Neural progenitor cell (in vitro differentiated cells): ENCODE results near the gene TEKT2. TPM values are rescaled to one million over a fixed set of nuclear protein-coding genes. Genes with fewer than 3 reads are reported as not detected.
A peak's percentile ranks its signal among the peaks of the same experiment; 100 is the strongest.

Experiments used
- DNase-seq: peaks from one replicate; pipeline ENCODE4 v3.0.0-alpha.2; 2016; ENCODE audit warnings: low spot score
- H2AFZ ChIP-seq: fragments of 200-600 bp; sonication (generic); replicated peaks from 2 replicates; pipeline ENCODE4 v1.6.1; 2016; ENCODE audit warnings: antibody characterized with exemption
- H3F3A ChIP-seq: fragments of 200-600 bp; sonication (generic); 2 replicates; pipeline ENCODE4 v1.6.1; 2016; ENCODE audit warnings: antibody characterized with exemption, low read depth
- H3K27ac ChIP-seq: fragments of 200-600 bp; sonication (generic); 2 replicates; pipeline ENCODE4 v1.5.1; 2016; ENCODE audit warnings: mild to moderate bottlenecking
- H3K27me3 ChIP-seq: fragments of 200-600 bp; sonication (generic); 2 replicates; pipeline ENCODE4 v1.6.1; 2016; ENCODE audit warnings: mild to moderate bottlenecking, moderate library complexity
- H3K36me3 ChIP-seq: fragments of 200-600 bp; sonication (generic); 2 replicates; pipeline ENCODE4 v1.5.1; 2016
- H3K4me1 ChIP-seq: fragments of 200-600 bp; sonication (generic); 2 replicates; pipeline ENCODE4 v1.6.1; 2016; ENCODE audit warnings: mixed run types
- H3K4me2 ChIP-seq: fragments of 200-600 bp; sonication (generic); 2 replicates; pipeline ENCODE4 v1.6.1; 2016
- H3K4me3 ChIP-seq: fragments of 200-600 bp; sonication (generic); 2 replicates; pipeline ENCODE4 v1.5.1; 2016
- H3K79me2 ChIP-seq: fragments of 200-600 bp; sonication (generic); 2 replicates; pipeline ENCODE4 v1.6.1; 2016; ENCODE audit warnings: low read depth
- H3K9ac ChIP-seq: fragments of 200-600 bp; sonication (generic); 2 replicates; pipeline ENCODE4 v1.6.1; 2016
- H3K9me3 ChIP-seq: fragments of 200-600 bp; sonication (generic); 2 replicates; pipeline ENCODE4 v1.5.1; 2016; ENCODE audit warnings: low read depth
- H4K20me1 ChIP-seq: fragments of 200-600 bp; sonication (generic); 2 replicates; pipeline ENCODE4 v1.6.1; 2016; ENCODE audit warnings: low read depth
- H3K27ac Mint-ChIP-seq: 3 replicates; pipeline ENCODE4 v1.8.0; 2021; ENCODE audit warnings: mixed read lengths
- H3K27me3 Mint-ChIP-seq: 2 replicates; pipeline ENCODE4 v1.8.0; 2022; ENCODE audit warnings: low read depth, mild to moderate bottlenecking, inconsistent platforms, moderate library complexity, mixed read lengths; ENCODE audit not compliant: insufficient read depth
- H3K36me3 Mint-ChIP-seq: 3 replicates; pipeline ENCODE4 v1.8.0; 2021; ENCODE audit warnings: mixed read lengths
- H3K4me1 Mint-ChIP-seq: 3 replicates; pipeline ENCODE4 v1.8.0; 2021; ENCODE audit warnings: mixed read lengths
- H3K4me3 Mint-ChIP-seq: 3 replicates; pipeline ENCODE4 v1.8.0; 2021; ENCODE audit warnings: mild to moderate bottlenecking, moderate library complexity, mixed read lengths
- H3K9me3 Mint-ChIP-seq: 3 replicates; pipeline ENCODE4 v1.8.0; 2020; ENCODE audit warnings: mixed read lengths
- CTCF ChIP-seq: fragments of 200-600 bp; sonication (generic); IDR thresholded peaks from 2 replicates; pipeline ENCODE4 v1.5.1; 2017; ENCODE audit warnings: antibody characterized with exemption, mild to moderate bottlenecking
- EZH2 ChIP-seq: fragments of 200-600 bp; sonication (generic); IDR thresholded peaks from 2 replicates; pipeline ENCODE4 v1.6.1; 2017; ENCODE audit warnings: antibody characterized with exemption, mild to moderate bottlenecking, moderate library complexity
- EZH2phosphoT487 ChIP-seq: fragments of 200-600 bp; sonication (generic); IDR thresholded peaks from 2 replicates; pipeline ENCODE4 v1.6.1; 2017; ENCODE audit warnings: antibody characterized with exemption
- total RNA-seq: library from RNA; depleted of rRNA; stranded (reverse); fragments of >200 nt; gene quantifications from 2 replicates; pipeline ENCODE4 v1.2.3, GENCODE V29; 2015; ENCODE audit warnings: low replicate concordance

The TEKT2 gene
- 2.7 and 7.4 TPM in 2 replicates for total RNA-seq

- Histone ChIP-seq H3K9ac (peak within 1 kb of the TSS; percentile 27), H3K27ac (no peak within 1 kb of the TSS), H3K79me2 (peaks cover under 1% of the 10 kb centered on the region), H3K9me3 (no peaks in the 10 kb centered on the region), H4K20me1 (no peaks in the 10 kb centered on the region), H3K4me2 (peak within 1 kb of the TSS; percentile 97), H3F3A (peaks cover 13% of the 10 kb centered on the region), H3K4me1 (peaks cover 9% of the 10 kb centered on the region), H3K4me3 (peak within 1 kb of the TSS; percentile 83), H2AFZ (peak within 1 kb of the TSS; percentile 87), H3K27me3 (no peaks in the 10 kb centered on the region), H3K36me3 (no peaks in the 10 kb centered on the region)
- TF ChIP-seq EZH2 = no peak
- TF ChIP-seq CTCF = peak; percentile 5
- DNase-seq = peak; percentile 96
- peaks cover 8% of the 10 kb centered on the region for H3K36me3 Mint-ChIP-seq
- H3K27ac Mint-ChIP-seq = peak within 1 kb of the TSS; percentile 91
- H3K4me1 Mint-ChIP-seq = peaks cover 39% of the 10 kb centered on the region
- peaks cover 6% of the 10 kb centered on the region for H3K27me3 Mint-ChIP-seq
- H3K9me3 Mint-ChIP-seq = peaks cover 2% of the 10 kb centered on the region
- H3K4me3 Mint-ChIP-seq = peak within 1 kb of the TSS; percentile 87
Observed at GRCh38 chr1:36083635-36084496, at the start of gene TEKT2. Gene TEKT2 (plus strand): TSS chr1:36084094. CDS start chr1:36084922, 828 bp downstream.

GRCh38 chr1:36034692-36035091 is 49.2 kb upstream of the TEKT2 start:
- H3F3A ChIP-seq = peaks cover 3% of the 10 kb centered on the region
- no peaks in the 10 kb centered on the region for H3K9me3 ChIP-seq
- H3K27ac ChIP-seq = no peak overlapping the region
- H3K4me2 ChIP-seq = no peak overlapping the region
- no peaks in the 10 kb centered on the region for H4K20me1 ChIP-seq
- Mint-ChIP-seq H3K27me3 (no peaks in the 10 kb centered on the region), H3K4me1 (no peaks in the 10 kb centered on the region), H3K9me3 (no peaks in the 10 kb centered on the region), H3K27ac (no peak overlapping the region), H3K36me3 (peaks cover 21% of the 10 kb centered on the region), H3K4me3 (no peak overlapping the region)
- no peaks in the 10 kb centered on the region for H3K27me3 ChIP-seq
- H3K9ac ChIP-seq = no peak overlapping the region
- no peaks in the 10 kb centered on the region for H3K79me2 ChIP-seq
- no peaks in the 10 kb centered on the region for H3K36me3 ChIP-seq
- H3K4me1 ChIP-seq = no peaks in the 10 kb centered on the region
- no peak for TF ChIP-seq EZH2phosphoT487
- TF ChIP-seq CTCF = no peak
- no peak for TF ChIP-seq EZH2
- no peak overlapping the region for H3K4me3 ChIP-seq
- H2AFZ ChIP-seq = no peak overlapping the region
- DNase-seq = no peak

- no peaks in the 10 kb centered on the region for H3K27me3 Mint-ChIP-seq
- no peaks in the 10 kb centered on the region for H3K27me3 ChIP-seq
Observed at GRCh38 chr1:36035154-36035553, 48.7 kb upstream of the TEKT2 start.

More at GRCh38 chr1:36035154-36035553, 48.7 kb upstream of the TEKT2 start:
- Histone ChIP-seq H3F3A (peaks cover 3% of the 10 kb centered on the region), H3K4me3 (no peak overlapping the region), H2AFZ (no peak overlapping the region), H3K9me3 (no peaks in the 10 kb centered on the region), H3K9ac (no peak overlapping the region), H3K4me2 (no peak overlapping the region), H4K20me1 (no peaks in the 10 kb centered on the region), H3K4me1 (no peaks in the 10 kb centered on the region), H3K79me2 (no peaks in the 10 kb centered on the region), H3K27ac (no peak overlapping the region), H3K36me3 (no peaks in the 10 kb centered on the region)
- Mint-ChIP-seq H3K36me3 (peaks cover 24% of the 10 kb centered on the region), H3K4me1 (no peaks in the 10 kb centered on the region), H3K9me3 (no peaks in the 10 kb centered on the region), H3K4me3 (no peak overlapping the region), H3K27ac (no peak overlapping the region)
- TF ChIP-seq EZH2 (no peak), CTCF (no peak), EZH2phosphoT487 (no peak)
- DNase-seq = no peak
